Right lobe of liver (tissue), 6 donors: ENCODE measurements around the gene GULP1. TPM values are rescaled to one million over a fixed set of nuclear protein-coding genes. Genes with fewer than 3 reads are reported as not detected.

ENCODE experiments used
- ATAC-seq, 4 donors: fragments of 200-7000 bp; cut with Tn5 transposase; one replicate each; pipeline ENCODE4 v1.9.1; 2020; ENCODE audit warnings: mild to moderate bottlenecking in 4 of 4, moderate library complexity in 4 of 4
- DNase-seq, 3 donors: peaks; one replicate each; pipeline ENCODE4 v3.0.0-alpha.2; 2020
- H3K27ac ChIP-seq, 3 donors: fragments of 200-600 bp; one replicate each; pipeline ENCODE4 v1.8.0; 2022
- H3K27me3 ChIP-seq, 2 donors: fragments of 200-600 bp; one replicate each; pipeline ENCODE4 v1.8.0; 2022
- H3K36me3 ChIP-seq, 4 donors: fragments of 200-600 bp; sonication (generic) in 1 of 4; one replicate each; pipeline versions ENCODE4 v1.5.1 to v1.8.0; 2017 to 2022; ENCODE audit warnings: control low read depth in 1 of 4
- H3K4me1 ChIP-seq, 4 donors: fragments of 200-600 bp; sonication (generic) in 1 of 4; one replicate each; pipeline versions ENCODE4 v1.5.1 to v1.8.0; 2017 to 2022; ENCODE audit warnings: control low read depth in 1 of 4
- H3K4me3 ChIP-seq, 3 donors: fragments of 200-600 bp; one replicate each; pipeline ENCODE4 v1.8.0; 2022
- H3K9me3 ChIP-seq, 4 donors: fragments of 200-600 bp; sonication (generic) in 1 of 4; one replicate each; pipeline versions ENCODE4 v1.5.1 to v1.8.0; 2017 to 2022; ENCODE audit warnings: control low read depth in 1 of 4
- POLR2A ChIP-seq: fragments of 450-650 bp; IDR thresholded peaks from one replicate; pipeline ENCODE4 v1.6.1; 2017; ENCODE audit warnings: antibody characterized with exemption, mild to moderate bottlenecking
- WGBS: methylation state at CpG from one replicate; pipeline ENCODE4 v1.1.6; 2018; ENCODE audit warnings: low coverage, low lambda C conversion rate; ENCODE audit not compliant: insufficient coverage; ENCODE audit errors: missing lambda C conversion rate; 5-methylcytosine and 5-hydroxymethylcytosine counted together
- intact Hi-C, 2 donors: fragments of 100-400 bp; cut with DNase I; formaldehyde crosslinking; loops; one replicate each; pipeline versions ENCODE4 v1.11.2 to v1.14.1; 2022
- total RNA-seq, 6 experiments: library from RNA; depleted of rRNA in 2 of 6; stranded (reverse); fragments of >200 nt in 2 of 6; fragmentation: NEBNext Ultra II Directional in 3 of 6; extraction: Animal tissue kit (Norgen Biotek cat#: 25700) in 3 of 6; gene quantifications; one replicate each; pipeline versions ENCODE4 v1.1.0 to v1.2.4, GENCODE V29; 2016 to 2023
- TF ChIP-seq, protein P1 (sequence below), 4 donors: fragments of 200-600 bp in 3 of 4; fragments of 450-650 bp in 1 of 4; IDR thresholded peaks; one replicate each; pipeline versions ENCODE4 v1.5.1 to v1.8.0; 2016 to 2022; ENCODE audit warnings: antibody characterized with exemption in 4 of 4, mild to moderate bottlenecking in 2 of 4
- donor health status: DM: no; HTN: yes; CAD: no.
- donor health status: DM: no; HTN: no; CAD: no.
- donor health status: DM: no; HTN: no; CAD: no.
- donor health status: DM: no; HTN: yes; CAD: no.
- donor health status: DM: no; HTN: yes; CAD: no.

The GULP1 gene
- total RNA-seq, 6 experiments from 2014 or later: 0.42 to 4.4 (median 0.89) TPM

DNA sequence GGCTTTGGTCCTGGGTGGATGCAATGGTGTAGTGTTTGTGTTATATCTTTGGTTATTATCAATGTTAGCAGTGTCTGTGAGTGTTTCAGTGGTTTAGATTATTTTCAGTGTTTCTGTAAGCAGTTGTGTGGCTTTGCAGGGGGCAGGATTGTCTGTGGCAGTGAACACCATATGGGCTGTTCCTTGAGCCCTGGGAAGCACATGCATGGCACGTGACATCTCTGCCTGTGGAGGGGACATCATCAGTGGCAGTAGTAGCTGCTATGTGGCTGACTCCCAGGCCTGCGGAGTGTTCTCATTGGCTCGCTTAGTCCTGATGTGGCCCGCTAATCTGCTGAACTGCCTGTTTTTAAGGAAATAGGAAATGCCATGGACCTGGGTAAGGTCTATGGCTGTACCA is 327.5 kb downstream of the GULP1 start:
- H3K9me3 ChIP-seq: no peaks in the 10 kb centered on the region
- H3K4me3 ChIP-seq: no peak overlapping the region
- no peaks in the 10 kb centered on the region for H3K4me1 ChIP-seq
- intact Hi-C loops: no loop called here
- no peak for DNase-seq
- no peaks in the 10 kb centered on the region for H3K36me3 ChIP-seq
- no peak for TF ChIP-seq POLR2A
- TF ChIP-seq, protein P1, sequence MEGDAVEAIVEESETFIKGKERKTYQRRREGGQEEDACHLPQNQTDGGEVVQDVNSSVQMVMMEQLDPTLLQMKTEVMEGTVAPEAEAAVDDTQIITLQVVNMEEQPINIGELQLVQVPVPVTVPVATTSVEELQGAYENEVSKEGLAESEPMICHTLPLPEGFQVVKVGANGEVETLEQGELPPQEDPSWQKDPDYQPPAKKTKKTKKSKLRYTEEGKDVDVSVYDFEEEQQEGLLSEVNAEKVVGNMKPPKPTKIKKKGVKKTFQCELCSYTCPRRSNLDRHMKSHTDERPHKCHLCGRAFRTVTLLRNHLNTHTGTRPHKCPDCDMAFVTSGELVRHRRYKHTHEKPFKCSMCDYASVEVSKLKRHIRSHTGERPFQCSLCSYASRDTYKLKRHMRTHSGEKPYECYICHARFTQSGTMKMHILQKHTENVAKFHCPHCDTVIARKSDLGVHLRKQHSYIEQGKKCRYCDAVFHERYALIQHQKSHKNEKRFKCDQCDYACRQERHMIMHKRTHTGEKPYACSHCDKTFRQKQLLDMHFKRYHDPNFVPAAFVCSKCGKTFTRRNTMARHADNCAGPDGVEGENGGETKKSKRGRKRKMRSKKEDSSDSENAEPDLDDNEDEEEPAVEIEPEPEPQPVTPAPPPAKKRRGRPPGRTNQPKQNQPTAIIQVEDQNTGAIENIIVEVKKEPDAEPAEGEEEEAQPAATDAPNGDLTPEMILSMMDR (IDR thresholded peaks at IDR 0.05): no peak
- WGBS: 100% methylated on average over 1 of the region's 4 CpGs
- no peak for ATAC-seq
- no peaks in the 10 kb centered on the region for H3K27me3 ChIP-seq
- no peak overlapping the region for H3K27ac ChIP-seq

DNA sequence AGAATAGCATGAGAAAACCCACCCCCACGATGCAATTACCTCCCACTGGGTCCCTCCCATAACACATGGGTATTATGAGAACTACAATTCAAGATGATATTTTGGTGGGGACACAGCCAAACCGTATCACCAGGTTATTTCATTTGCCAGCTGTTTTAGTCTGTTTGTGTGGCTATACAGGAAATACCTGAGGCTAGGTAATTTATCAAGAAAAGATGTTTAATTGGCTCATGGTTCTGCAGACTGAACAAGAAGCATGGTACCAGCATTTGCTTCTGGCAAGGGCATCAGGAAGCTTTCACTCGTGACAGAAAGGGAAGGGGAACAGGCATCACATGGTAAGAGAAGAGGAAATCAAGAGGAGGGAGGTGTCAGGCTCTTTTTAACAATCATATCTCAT is 329.2 kb downstream of the GULP1 start:
- Histone ChIP-seq H3K27me3 (no peaks in the 10 kb centered on the region), H3K4me1 (no peaks in the 10 kb centered on the region), H3K9me3 (no peaks in the 10 kb centered on the region), H3K27ac (no peak overlapping the region), H3K36me3 (no peaks in the 10 kb centered on the region), H3K4me3 (no peak overlapping the region)
- ATAC-seq (no peak), DNase-seq (no peak)
- TF ChIP-seq, protein P1 (IDR thresholded peaks at IDR 0.05): no peak
- TF ChIP-seq POLR2A: no peak
- intact Hi-C loops: no loop called here
- 21% methylated on average over 3 of the region's 3 CpGs for WGBS

DNA sequence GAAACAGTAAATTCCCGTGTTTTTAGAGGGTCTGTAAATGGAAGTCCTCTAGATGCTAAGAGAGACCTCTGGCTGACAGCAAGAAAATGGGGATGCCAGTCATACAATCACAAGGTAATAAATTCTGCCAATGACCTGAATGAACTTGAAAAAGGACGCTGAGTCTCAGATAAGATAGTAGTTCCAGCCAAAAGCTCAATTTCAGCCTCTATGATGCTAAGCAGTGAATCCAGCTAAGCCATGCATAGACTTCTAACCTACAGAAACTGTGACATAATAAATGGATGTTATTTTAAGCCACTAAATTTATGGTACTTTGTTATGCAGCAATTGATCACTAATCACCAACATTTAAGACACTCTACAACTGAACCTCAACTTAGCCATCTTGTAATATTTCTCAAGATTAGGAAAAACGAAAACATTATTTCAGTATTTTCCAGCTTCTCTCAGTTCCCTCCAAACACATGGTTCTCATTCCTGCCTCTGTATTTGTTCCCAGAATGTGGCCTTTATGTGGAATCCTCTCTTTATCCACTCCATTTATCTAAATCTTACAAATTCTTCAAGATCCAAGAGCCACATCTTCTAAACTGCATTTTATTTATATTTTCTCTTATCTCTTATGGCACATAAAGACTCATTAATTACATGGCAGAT is 331.1 kb downstream of the GULP1 start:
- H3K36me3 ChIP-seq: no peaks in the 10 kb centered on the region
- H3K4me1 ChIP-seq: no peaks in the 10 kb centered on the region
- intact Hi-C loops: no loop called here
- H3K9me3 ChIP-seq: no peaks in the 10 kb centered on the region
- ATAC-seq: no peak
- H3K4me3 ChIP-seq: no peak overlapping the region
- WGBS: 50% methylated on average over 3 of the region's 3 CpGs
- no peaks in the 10 kb centered on the region for H3K27me3 ChIP-seq
- DNase-seq: no peak
- TF ChIP-seq, protein P1 (IDR thresholded peaks at IDR 0.05): no peak
- no peak for TF ChIP-seq POLR2A
- no peak overlapping the region for H3K27ac ChIP-seq

DNA sequence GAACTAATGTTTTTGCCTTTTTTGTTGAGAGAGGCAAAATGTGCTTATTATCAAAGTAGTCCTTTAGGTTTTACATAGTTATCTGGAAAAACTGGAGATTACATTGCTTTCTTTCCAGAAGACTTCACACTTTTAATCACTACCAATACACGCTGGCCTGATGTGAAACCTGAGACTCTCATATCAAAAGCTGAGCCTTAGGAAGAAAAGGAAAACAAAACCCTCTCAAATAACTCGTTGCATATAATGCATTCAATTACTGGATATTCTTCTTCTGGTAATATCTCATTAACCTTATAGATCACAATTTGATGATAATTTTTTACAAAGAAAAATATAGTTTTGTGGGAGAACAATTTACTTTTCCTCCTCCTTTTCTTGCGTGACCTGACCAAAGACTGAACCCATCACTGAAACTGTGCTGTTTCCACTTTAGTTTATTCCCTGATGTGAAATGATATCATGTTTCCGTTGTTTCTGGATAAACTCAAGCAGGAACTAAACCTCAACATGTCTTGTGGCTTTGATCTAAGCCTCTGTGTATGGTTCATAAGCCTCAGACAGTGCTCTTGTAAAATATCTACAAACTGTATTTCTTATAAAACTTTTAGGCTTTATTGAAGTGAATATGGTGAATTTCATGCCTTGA is 332.4 kb downstream of the GULP1 start:
- DNase-seq (no peak), ATAC-seq (no peak)
- WGBS: 23% methylated on average over 4 of the region's 4 CpGs
- no peak overlapping the region for H3K4me3 ChIP-seq
- intact Hi-C loops: no loop called here
- no peaks in the 10 kb centered on the region for H3K4me1 ChIP-seq
- no peaks in the 10 kb centered on the region for H3K27me3 ChIP-seq
- TF ChIP-seq POLR2A: no peak
- TF ChIP-seq, protein P1 (IDR thresholded peaks at IDR 0.05): no peak
- no peaks in the 10 kb centered on the region for H3K36me3 ChIP-seq
- H3K9me3 ChIP-seq: no peaks in the 10 kb centered on the region
- H3K27ac ChIP-seq: no peak overlapping the region
